Measurements from ENCODE around the gene DNALI1. TPM values are rescaled to one million over a fixed set of nuclear protein-coding genes. Genes with fewer than 3 reads are reported as not detected.

The DNALI1 gene
- total and polyA plus RNA-seq, 10 of the 15 experiments (the other 5 are each of a cell fraction or from before 2014, with no cell fraction given), result 0.03 to 0.13 (median 0.05) TPM; not detected in 7

DNA sequence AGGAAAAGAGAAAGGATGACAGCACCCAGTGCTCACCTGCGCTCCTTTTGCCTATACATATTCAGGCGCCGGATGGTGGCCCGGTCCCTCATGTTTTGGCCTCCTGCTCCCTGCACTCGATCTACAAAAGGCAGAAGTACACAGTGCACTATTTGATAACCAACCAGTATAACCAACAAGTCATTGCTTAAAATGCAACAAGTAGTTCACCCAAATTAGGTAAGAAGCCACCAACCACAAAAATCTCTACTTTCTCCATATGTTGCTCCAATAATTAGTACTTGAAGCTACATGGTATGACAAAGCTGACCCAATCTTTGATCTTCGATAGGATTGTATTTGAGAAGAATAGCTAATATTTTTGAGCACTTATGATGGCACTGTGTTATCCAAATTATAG is 37.0 kb downstream of the DNALI1 start:
- intact Hi-C loops (cut with micrococcal nuclease; ENCODE audit: unreplicated experiment) (no loop called here), in situ Hi-C loops (cut with MboI) (loop anchor here (25.0 kb wide), 1 partner anchor 394 kb away; the partner anchor contains the start of gene SF3A3)
- Histone ChIP-seq H3K79me2 (ENCODE audit: control insufficient read depth, insufficient read depth, low read length) (peaks cover 28% of the 10 kb centered on the region), H2AFZ (ENCODE audit: control insufficient read depth, low read depth, low read length) (no peak overlapping the region), H3K4me3 (0 out of 2 replicates have a peak overlapping the region, but pooled peaks have one; percentile 40), H3K27ac (ENCODE audit: control insufficient read depth, insufficient read depth) (no peak overlapping the region), H3K27me3 (replicated peaks in 1 of 2; ENCODE audit: control insufficient read depth in 2 of 2, insufficient read depth in 2 of 2, low read length in 1 of 2) (no peaks in the 10 kb centered on the region), H3K36me3 (ENCODE audit: control insufficient read depth in 2 of 2, insufficient read depth in 2 of 2, low read length in 1 of 2) (peaks cover 0 to 10% of the 10 kb centered on the region in 2 experiments; a peak in 2 of 4 replicates), H3K4me1 (ENCODE audit: control insufficient read depth, insufficient read depth, low read length) (peaks cover 7% of the 10 kb centered on the region), H3K9ac (ENCODE audit: control insufficient read depth, insufficient read depth, low read length) (no peak overlapping the region), H3K4me2 (ENCODE audit: control insufficient read depth, insufficient read depth) (0 out of 2 replicates have a peak overlapping the region, but pooled peaks have one; percentile 82), H4K20me1 (ENCODE audit: control insufficient read depth, insufficient read depth) (no peaks in the 10 kb centered on the region), H3K9me3 (replicated peaks; ENCODE audit: control insufficient read depth, insufficient read depth, low read length) (no peaks in the 10 kb centered on the region)
- ChIA-PET POLR2A (interaction anchor here (0.6 kb wide), 1 partner anchor 207 kb away, joined by 3 read pairs; no protein-coding TSS in a partner anchor), RAD21 (ENCODE audit: unreplicated experiment) (no interaction called here), SMC1A (ENCODE audit: uncharacterized antibody, unreplicated experiment) (interaction anchor here (0.8 to 1.5 kb wide), 3 partner anchors 10 to 262 kb away, joined by 3 to 7 read pairs (median 5); no protein-coding TSS in a partner anchor), CTCF (interaction anchor here (0.5 to 17.5 kb wide), 5 partner anchors 18 to 106 kb away, joined by 3 to 521 read pairs (median 4); partner anchors contain the start of gene CDCA8)
- ATAC-seq (no peak), DNase-seq (ENCODE audit: low read depth, low spot score) (no peak), FAIRE-seq (no peak)
- whole genome bisulfite sequencing (ENCODE audit: insufficient coverage, insufficient replicate concordance, low lambda C conversion rate, missing lambda C conversion rate), result 98% methylated on average over 6 of the region's 6 CpGs
- no peak for TF ChIP-seq MYB (IDR thresholded peaks at IDR 0.05; ENCODE audit: borderline replicate concordance, low read depth, low read length)
- no peak for TF ChIP-seq CBFB (IDR thresholded peaks at IDR 0.05; ENCODE audit: low read depth)
- TF ChIP-seq, protein P1, sequence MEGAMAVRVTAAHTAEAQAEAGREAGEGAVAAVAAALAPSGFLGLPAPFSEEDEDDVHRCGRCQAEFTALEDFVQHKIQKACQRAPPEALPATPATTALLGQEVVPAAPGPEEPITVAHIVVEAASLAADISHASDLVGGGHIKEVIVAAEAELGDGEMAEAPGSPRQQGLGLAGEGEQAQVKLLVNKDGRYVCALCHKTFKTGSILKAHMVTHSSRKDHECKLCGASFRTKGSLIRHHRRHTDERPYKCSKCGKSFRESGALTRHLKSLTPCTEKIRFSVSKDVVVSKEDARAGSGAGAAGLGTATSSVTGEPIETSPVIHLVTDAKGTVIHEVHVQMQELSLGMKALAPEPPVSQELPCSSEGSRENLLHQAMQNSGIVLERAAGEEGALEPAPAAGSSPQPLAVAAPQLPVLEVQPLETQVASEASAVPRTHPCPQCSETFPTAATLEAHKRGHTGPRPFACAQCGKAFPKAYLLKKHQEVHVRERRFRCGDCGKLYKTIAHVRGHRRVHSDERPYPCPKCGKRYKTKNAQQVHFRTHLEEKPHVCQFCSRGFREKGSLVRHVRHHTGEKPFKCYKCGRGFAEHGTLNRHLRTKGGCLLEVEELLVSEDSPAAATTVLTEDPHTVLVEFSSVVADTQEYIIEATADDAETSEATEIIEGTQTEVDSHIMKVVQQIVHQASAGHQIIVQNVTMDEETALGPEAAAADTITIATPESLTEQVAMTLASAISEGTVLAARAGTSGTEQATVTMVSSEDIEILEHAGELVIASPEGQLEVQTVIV (IDR thresholded peaks at IDR 0.05; ENCODE audit: borderline replicate concordance, partially characterized antibody), result no peak
- TF ChIP-seq SMAD1 (IDR thresholded peaks at IDR 0.05; ENCODE audit: low read depth, partially characterized antibody), result no peak
- TF ChIP-seq, protein P2, sequence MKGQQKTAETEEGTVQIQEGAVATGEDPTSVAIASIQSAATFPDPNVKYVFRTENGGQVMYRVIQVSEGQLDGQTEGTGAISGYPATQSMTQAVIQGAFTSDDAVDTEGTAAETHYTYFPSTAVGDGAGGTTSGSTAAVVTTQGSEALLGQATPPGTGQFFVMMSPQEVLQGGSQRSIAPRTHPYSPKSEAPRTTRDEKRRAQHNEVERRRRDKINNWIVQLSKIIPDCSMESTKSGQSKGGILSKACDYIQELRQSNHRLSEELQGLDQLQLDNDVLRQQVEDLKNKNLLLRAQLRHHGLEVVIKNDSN (IDR thresholded peaks at IDR 0.05; ENCODE audit: borderline replicate concordance, extremely low read length, insufficient read depth, low read depth, low read length), result no peak
- TF ChIP-seq POLR2A (IDR thresholded peaks at IDR 0.05; ENCODE audit: low read depth, low read length), result no peak
- no TSS peak for BruUV-seq (replicated peaks)
